HEK293 (cell line): Measurements from ENCODE around the gene SYPL2.

ENCODE experiments used
- MYNN ChIP-seq: fragments of 450-650 bp; formaldehyde crosslinking; IDR thresholded peaks from 2 replicates; pipeline ENCODE4 v1.5.1; 2016; ENCODE audit warnings: missing biosample characterization, missing genetic modification characterization, borderline replicate concordance
- SP2 ChIP-seq: fragments of 450-650 bp; formaldehyde crosslinking; IDR thresholded peaks from 2 replicates; pipeline ENCODE4 v1.5.1; 2016; ENCODE audit warnings: missing biosample characterization, missing genetic modification characterization
- ZBTB17 ChIP-seq: fragments of 450-650 bp; formaldehyde crosslinking; IDR thresholded peaks from 2 replicates; pipeline ENCODE4 v1.5.1; 2016; ENCODE audit warnings: missing biosample characterization, missing genetic modification characterization
- ZNF211 ChIP-seq: fragments of 450-650 bp; formaldehyde crosslinking; IDR thresholded peaks from 2 replicates; pipeline ENCODE4 v1.5.1; 2016; ENCODE audit warnings: low read depth, missing biosample characterization, missing genetic modification characterization

DNA sequence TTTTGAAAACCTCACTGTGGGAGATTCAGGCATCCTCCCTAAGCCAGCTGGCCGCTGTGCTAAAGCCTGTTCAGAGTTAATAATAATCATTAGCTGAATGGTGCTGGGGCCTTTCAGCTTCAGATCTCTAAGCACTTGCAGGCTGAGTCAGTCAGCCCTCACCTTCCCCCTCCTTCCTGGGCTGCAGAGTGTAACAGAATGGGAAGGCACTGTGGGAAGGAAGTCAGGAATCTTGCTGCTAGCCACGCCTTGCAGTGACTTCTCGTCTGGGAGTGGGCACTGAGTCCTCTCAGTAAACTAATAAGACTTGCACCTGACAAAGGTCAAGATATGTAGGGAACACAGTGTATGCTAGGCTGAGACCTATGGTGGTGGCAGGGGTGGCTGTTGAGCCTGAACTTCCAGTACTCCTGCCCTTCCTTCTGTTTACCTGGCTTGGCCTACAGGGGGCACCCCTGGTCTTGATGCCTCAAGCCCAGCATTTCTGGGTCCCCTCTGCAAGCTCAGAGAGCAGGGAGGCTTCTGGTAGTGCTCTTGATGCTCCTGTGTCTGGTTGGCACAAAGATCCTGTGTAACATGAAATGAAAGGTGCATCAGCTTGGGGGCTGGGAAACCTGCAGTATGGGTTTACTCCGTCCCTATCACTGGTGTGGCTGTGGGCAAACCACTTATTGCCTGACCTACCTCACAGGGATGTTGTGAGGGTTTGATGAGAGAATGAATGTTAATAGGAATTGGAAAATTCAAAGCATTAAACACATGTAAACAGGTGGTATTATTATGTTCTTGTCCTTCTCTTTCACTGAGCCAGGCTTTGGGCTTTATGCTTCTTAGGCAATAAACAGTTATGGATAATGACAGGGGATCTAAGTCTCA, 33.6 kb downstream of the SYPL2 start:
- TF ChIP-seq MYNN (tag by site-specific recombination) (no peak), SP2 (tag by site-specific recombination) (no peak), ZBTB17 (tag by site-specific recombination) (no peak), ZNF211 (tag by site-specific recombination) (no peak)
